NT2/D1 (cell line): ENCODE results near the gene NOL4L.

ENCODE experiments used
- DNase-seq: peaks from one replicate; pipeline ENCODE4 v3.0.0-alpha.2; 2011; ENCODE audit warnings: low read depth, low spot score
- H3K27me3 ChIP-seq: 2 replicates; pipeline ENCODE4 v1.6.0; 2011; ENCODE audit warnings: mild to moderate bottlenecking; ENCODE audit not compliant: insufficient read length, insufficient read depth
- H3K36me3 ChIP-seq: 2 replicates; pipeline ENCODE4 v1.6.1; 2011; ENCODE audit warnings: mild to moderate bottlenecking, low read length, mixed read lengths; ENCODE audit not compliant: insufficient read depth, insufficient read length
- H3K4me1 ChIP-seq: 2 replicates; pipeline ENCODE4 v1.5.1; 2011; ENCODE audit not compliant: insufficient read depth, insufficient read length
- H3K4me3 ChIP-seq: 2 replicates; pipeline ENCODE4 v1.5.1; 2011; ENCODE audit warnings: low read depth; ENCODE audit not compliant: insufficient read length
- H3K9ac ChIP-seq: 2 replicates; pipeline ENCODE4 v1.6.0; 2011; ENCODE audit warnings: low read depth; ENCODE audit not compliant: insufficient read length
- H3K9me3 ChIP-seq: 2 replicates; pipeline ENCODE4 v1.5.1; 2011; ENCODE audit warnings: mild to moderate bottlenecking, low read length; ENCODE audit not compliant: insufficient read depth
- SUZ12 ChIP-seq: IDR thresholded peaks from 2 replicates; pipeline ENCODE4 v1.6.1; 2011; ENCODE audit not compliant: insufficient read length, insufficient read depth; ENCODE audit errors: extremely low read depth
- YY1 ChIP-seq: IDR thresholded peaks from 2 replicates; pipeline ENCODE4 v1.6.1; 2011; ENCODE audit not compliant: insufficient read length, insufficient read depth
- ZNF274 ChIP-seq: IDR thresholded peaks from 2 replicates; pipeline ENCODE4 v1.6.1; 2011; ENCODE audit warnings: mild to moderate bottlenecking, low read depth, low read length

The NOL4L gene

DNA sequence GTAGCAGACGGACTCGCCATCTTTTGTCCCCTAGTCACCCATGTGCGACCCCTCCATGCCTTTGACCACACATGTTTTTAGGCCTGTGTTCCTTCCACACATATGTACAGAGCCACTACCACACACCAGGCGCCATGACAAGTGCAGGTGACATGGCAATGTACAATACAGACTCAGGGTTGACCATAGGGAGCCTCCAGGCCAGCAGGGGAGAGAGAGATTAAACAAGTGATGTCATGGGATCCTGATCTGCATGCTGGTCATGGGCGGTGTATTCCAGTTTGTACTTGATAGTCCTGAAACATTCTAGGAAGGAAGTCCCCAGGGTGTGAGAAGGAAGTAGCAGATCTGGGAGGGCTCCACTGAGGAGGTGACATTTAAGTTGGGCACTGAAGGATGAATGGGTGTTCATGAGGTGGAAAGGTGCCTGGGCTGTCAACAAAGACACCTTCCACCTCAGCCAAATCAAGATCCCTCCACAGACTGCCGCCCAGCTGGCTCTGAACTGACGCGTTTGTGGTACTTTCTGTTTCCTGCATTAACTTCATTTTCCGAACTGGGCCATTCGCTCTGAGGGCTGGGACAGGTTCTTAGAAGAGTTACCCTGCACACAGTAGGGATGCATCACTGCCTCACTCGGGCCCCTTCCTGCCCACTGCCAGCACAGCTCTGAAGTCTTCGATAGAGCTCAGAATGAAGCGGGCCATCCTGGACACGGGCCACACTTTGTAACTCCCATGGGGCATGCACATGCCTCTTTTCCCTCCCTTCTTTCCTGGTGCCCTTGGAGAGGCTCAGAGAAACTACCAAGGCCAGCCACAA, 94.0 kb downstream of the NOL4L start:
- no peak for DNase-seq
- Histone ChIP-seq H3K4me1 (peaks cover 7% of the 10 kb centered on the region), H3K9ac (no peak overlapping the region)

DNA sequence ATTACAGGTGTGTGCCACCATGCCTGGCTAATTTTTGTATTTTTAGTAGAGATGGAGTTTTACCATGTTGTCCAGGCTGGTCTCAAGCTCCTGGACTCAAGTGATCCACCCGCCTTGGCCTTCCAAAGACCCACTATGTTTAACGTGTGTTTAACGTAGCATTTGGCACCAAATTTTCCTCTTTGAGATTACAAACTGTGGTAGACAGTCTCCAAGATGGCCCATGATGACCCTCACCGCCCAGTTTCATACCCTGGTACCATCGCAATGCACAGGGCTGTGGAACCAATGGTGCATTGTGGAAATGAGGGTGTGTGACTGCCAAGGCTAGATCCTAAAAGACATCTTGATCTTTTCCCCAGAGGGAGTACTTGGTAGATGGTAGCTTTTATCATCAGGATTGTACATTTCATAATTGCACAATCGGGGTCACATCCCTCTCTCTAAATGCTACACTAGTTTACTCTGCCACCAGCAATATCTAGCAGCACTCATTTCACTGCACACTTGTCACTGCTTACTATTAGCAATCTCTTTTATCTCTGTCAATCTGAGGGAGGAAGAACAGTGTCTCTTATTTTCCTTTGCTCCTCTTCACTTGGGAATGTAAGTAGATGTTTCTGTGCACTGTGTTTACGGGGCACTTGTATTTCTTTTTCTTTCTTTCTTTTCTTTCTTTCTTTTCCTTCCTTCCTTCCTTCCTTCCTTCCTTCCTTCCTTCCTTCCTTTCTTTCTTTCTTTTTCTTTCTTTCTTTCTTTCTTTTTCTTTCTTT, 96.9 kb downstream of the NOL4L start:
- Histone ChIP-seq H3K9me3 (peaks cover 4% of the 10 kb centered on the region; the same call in 1 of the 2 replicates), H3K9ac (no peak overlapping the region), H3K4me3 (no peak overlapping the region), H3K36me3 (no peaks in the 10 kb centered on the region), H3K27me3 (no peaks in the 10 kb centered on the region), H3K4me1 (peaks cover 2% of the 10 kb centered on the region)
- TF ChIP-seq ZNF274 (no peak), SUZ12 (no peak), YY1 (no peak)
- DNase-seq = no peak

More for the DNA sequence above, 94.0 kb downstream of the NOL4L start:
- no peaks in the 10 kb centered on the region for H3K36me3 ChIP-seq
- H3K9me3 ChIP-seq = peaks cover 4% of the 10 kb centered on the region; the same call in 1 of the 2 replicates
- no peak for TF ChIP-seq YY1
- TF ChIP-seq ZNF274 = no peak
- no peak for TF ChIP-seq SUZ12
- no peak overlapping the region for H3K4me3 ChIP-seq
- no peaks in the 10 kb centered on the region for H3K27me3 ChIP-seq

DNA sequence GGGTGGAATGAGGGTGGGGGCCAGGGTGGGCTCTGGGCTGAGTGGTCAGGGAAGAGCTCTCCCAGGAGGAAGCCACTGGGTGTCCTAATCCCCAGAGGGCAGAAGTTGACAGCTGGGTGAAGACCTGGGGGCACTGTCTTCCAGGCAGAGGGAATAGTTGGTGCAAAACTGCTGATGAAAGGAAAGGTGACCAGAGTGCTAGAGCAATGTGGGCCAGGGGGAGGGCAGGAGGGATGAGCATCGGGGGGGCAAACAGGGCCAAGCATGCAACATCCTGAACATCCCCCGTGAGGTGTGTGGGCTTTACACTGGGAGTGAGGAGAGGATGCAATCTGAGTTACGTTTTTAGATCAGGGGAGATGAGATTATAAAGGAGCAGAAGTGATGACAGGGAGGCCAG, 97.8 kb downstream of the NOL4L start:
- Histone ChIP-seq H3K9me3 (peaks cover 4% of the 10 kb centered on the region; the same call in 1 of the 2 replicates), H3K27me3 (no peaks in the 10 kb centered on the region), H3K36me3 (no peaks in the 10 kb centered on the region), H3K4me3 (no peak overlapping the region), H3K9ac (no peak overlapping the region), H3K4me1 (peaks cover 2% of the 10 kb centered on the region)
- DNase-seq = no peak
- no peak for TF ChIP-seq YY1
- no peak for TF ChIP-seq ZNF274
- TF ChIP-seq SUZ12 = no peak

DNA sequence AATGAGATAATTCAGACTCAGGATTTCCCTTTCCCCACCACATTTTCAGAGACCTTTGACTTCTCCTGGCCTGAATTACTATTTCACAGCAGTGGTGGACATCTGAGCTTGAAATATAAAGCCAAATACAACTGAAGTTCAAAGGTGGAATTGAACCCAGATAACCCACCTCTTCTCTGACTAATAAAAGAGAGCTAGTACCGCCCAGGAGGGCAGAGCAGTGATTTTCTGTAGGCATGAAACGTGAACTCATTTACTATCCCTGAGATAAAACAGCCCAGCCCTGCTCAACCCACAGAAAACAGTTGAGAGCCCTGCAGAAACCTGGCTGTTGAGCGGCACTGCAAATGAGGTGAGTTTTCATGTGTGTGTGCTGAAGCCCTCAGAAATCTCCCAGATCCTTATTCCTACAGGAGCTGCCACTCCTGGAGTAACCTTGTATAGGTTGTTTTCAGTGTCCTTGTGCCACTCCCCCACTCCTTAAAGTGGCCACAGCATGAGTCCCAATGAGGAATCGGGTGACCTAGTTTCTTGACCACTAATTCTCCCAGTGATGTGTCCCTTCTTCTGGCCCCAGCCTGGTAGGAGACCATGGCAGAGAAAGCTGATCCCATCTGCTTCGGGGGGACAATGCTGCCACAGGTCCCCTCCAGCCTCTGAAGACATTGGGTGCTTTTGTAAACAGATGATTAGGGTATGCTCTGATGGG, 99.2 kb downstream of the NOL4L start:
- DNase-seq = no peak
- no peaks in the 10 kb centered on the region for H3K27me3 ChIP-seq
- no peak overlapping the region for H3K9ac ChIP-seq
- H3K4me3 ChIP-seq = no peak overlapping the region
- H3K36me3 ChIP-seq = no peaks in the 10 kb centered on the region
- TF ChIP-seq ZNF274 = no peak
- no peak for TF ChIP-seq SUZ12
- TF ChIP-seq YY1 = no peak
- peaks cover 4% of the 10 kb centered on the region; the same call in 1 of the 2 replicates for H3K9me3 ChIP-seq
- peaks cover 6% of the 10 kb centered on the region for H3K4me1 ChIP-seq

DNA sequence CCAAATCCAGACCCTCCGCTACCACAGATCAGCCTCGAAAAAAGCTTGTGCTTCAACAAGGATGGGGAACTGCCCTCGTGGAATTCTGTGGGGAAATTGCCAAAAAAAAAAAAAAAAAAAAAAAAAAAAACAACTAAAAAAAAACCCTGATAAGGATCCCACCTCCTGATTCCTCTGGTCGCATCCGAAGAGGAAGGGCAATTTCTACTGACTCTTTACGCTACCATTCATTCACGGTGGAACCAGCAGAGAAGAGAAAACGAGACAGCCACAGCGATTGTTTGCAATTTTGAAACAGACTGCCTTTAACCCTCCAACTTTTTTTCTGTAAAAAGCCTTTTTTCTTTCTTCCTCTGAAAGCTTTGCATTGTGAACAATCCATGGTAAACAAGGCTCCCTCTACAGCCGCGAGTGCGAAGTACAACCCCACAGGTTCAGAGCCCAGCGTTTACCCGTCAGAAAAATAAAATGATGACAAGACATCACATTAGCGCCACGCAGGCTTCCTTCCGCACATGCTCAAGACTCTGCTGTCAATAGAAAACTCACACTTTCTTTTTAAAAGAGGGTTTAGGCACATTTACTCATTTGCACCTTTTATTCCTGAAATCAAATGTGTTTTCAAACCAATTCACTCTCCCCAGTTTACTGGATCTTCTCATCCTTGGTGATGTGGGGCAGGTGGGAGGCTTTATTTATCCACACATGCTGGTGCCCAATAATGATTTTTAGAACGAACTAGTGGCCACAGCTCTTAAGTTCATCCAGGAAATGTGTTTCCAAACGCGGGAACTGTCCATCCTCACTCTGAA, 100.0 kb downstream of the NOL4L start:
- Histone ChIP-seq H3K36me3 (peaks cover 3% of the 10 kb centered on the region), H3K4me3 (peak overlapping the region; percentile 55), H3K9me3 (peaks cover 4% of the 10 kb centered on the region; the same call in 1 of the 2 replicates), H3K9ac (peak overlapping the region; percentile 85), H3K27me3 (no peaks in the 10 kb centered on the region), H3K4me1 (peaks cover 8% of the 10 kb centered on the region)
- TF ChIP-seq SUZ12 = no peak
- no peak for TF ChIP-seq ZNF274
- no peak for TF ChIP-seq YY1
- DNase-seq = no peak

DNA sequence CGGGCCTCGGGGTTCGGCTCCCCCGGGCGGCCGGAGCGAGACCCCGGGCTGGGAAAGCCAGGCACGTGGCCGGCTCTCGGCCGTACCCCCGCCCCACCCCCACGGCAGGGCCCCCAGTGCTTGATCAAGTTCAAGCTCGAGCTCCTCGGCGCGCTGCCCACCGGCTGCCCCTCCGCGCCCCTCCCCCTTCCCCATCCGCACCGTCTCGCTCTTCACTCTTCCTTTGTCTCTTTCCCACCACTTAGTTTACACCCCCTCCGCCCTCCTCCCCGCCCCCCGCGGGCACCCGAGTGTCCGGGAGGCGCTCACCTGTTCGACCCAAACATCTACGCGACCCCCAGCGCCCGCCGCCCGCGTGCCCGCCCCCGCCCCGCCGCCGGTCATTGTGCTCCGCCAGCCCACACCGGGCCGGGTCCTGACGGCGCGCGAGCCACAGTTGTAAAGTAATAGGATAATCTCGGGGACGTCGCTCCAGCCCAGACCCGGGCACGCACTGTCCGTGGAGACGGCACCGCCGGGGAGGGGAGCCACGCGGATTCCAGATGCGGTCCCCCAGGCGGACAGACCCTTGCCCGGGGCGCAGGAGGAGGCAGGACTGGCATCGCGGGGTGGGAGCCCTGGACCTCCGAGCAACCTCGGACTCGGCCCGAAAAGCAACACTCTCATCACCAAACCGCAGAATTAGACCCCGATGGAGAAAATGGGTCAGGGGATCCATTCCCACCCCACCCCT, 100.7 kb downstream of the NOL4L start:
- H3K9ac ChIP-seq = peak overlapping the region; percentile 85
- H3K4me1 ChIP-seq = peaks cover 10% of the 10 kb centered on the region
- peaks cover 4% of the 10 kb centered on the region; the same call in 1 of the 2 replicates for H3K9me3 ChIP-seq
- TF ChIP-seq YY1 (no peak), SUZ12 (no peak), ZNF274 (no peak)
- no peak for DNase-seq
- H3K36me3 ChIP-seq = peaks cover 3% of the 10 kb centered on the region
- no peaks in the 10 kb centered on the region for H3K27me3 ChIP-seq
- H3K4me3 ChIP-seq = peak overlapping the region; percentile 67
